Mucosa of descending colon (tissue), 3 donors: ENCODE measurements around the gene MBNL1. TPM values are rescaled to one million over a fixed set of nuclear protein-coding genes. Genes with fewer than 3 reads are reported as not detected.

Experiments used
- ATAC-seq: fragments of 200-7000 bp; cut with Tn5 transposase; one replicate; pipeline ENCODE4 v1.9.1; 2020; ENCODE audit warnings: mild to moderate bottlenecking, moderate library complexity
- DNase-seq, 3 donors: peaks; one replicate each; pipeline ENCODE4 v3.0.0-alpha.2; 2020
- H3K36me3 ChIP-seq: fragments of 200-600 bp; one replicate; pipeline ENCODE4 v1.8.0; 2021; ENCODE audit warnings: low read depth, mild to moderate bottlenecking
- H3K4me1 ChIP-seq: fragments of 200-600 bp; one replicate; pipeline ENCODE4 v1.8.0; 2021; ENCODE audit warnings: low read depth, mild to moderate bottlenecking
- H3K4me3 ChIP-seq: fragments of 200-600 bp; one replicate; pipeline ENCODE4 v1.8.0; 2021; ENCODE audit warnings: mild to moderate bottlenecking
- H3K9me3 ChIP-seq: fragments of 200-600 bp; one replicate; pipeline ENCODE4 v1.8.0; 2021; ENCODE audit warnings: mild to moderate bottlenecking
- CTCF ChIP-seq: fragments of 200-600 bp; IDR thresholded peaks from one replicate; pipeline ENCODE4 v1.8.0; 2022; ENCODE audit warnings: antibody characterized with exemption, mild to moderate bottlenecking
- intact Hi-C, 2 donors: fragments of 100-400 bp; cut with DNase I in 1 of 2; cut with micrococcal nuclease in 1 of 2; formaldehyde crosslinking; loops; one replicate each; pipeline versions ENCODE4 v1.11.0 to v1.11.1; 2022; cut with DNase I, micrococcal nuclease
- total RNA-seq, 3 donors: library from RNA; stranded (reverse); fragmentation: NEBNext Ultra II Directional in 2 of 3; extraction: Animal tissue kit (Norgen Biotek cat#: 25700) in 2 of 3; gene quantifications; one replicate each; pipeline versions ENCODE4 v1.2.1 to v1.2.4, GENCODE V29; 2021 to 2023
- donor health status: DM: no; HTN: no; CAD: no; lungs with moderate emphysema.
- donor health status: DM: no; HTN: no; CAD: no.
- donor health status: DM: no; HTN: yes; CAD: no.

The MBNL1 gene
- total RNA-seq, 3 donors from 2014 or later, result 184 to 381 (median 215) TPM

GRCh38 chr3:152345233-152345632 lies 76.5 kb downstream of the MBNL1 start:
- H3K4me1 ChIP-seq, result peaks cover 3% of the 10 kb centered on the region
- no peak for ATAC-seq
- no peaks in the 10 kb centered on the region for H3K9me3 ChIP-seq

GRCh38 chr3:152346058-152346457 lies 77.3 kb downstream of the MBNL1 start:
- Histone ChIP-seq H3K36me3 (no peaks in the 10 kb centered on the region), H3K4me1 (peaks cover 3% of the 10 kb centered on the region), H3K4me3 (no peak overlapping the region), H3K9me3 (no peaks in the 10 kb centered on the region)
- intact Hi-C loops, result no loop called here
- no peak for TF ChIP-seq CTCF
- DNase-seq (no peak), ATAC-seq (no peak)

More at GRCh38 chr3:152345233-152345632, 76.5 kb downstream of the MBNL1 start:
- intact Hi-C loops, result no loop called here
- Histone ChIP-seq H3K36me3 (no peaks in the 10 kb centered on the region), H3K4me3 (no peak overlapping the region)
- no peak for DNase-seq
- no peak for TF ChIP-seq CTCF

- no peaks in the 10 kb centered on the region for H3K36me3 ChIP-seq
- H3K4me1 ChIP-seq, result peaks cover 3% of the 10 kb centered on the region
- intact Hi-C loops, result no loop called here
- H3K9me3 ChIP-seq, result no peaks in the 10 kb centered on the region
- DNase-seq (no peak), ATAC-seq (no peak)
- H3K4me3 ChIP-seq, result no peak overlapping the region
- TF ChIP-seq CTCF, result no peak
Observed at GRCh38 chr3:152346740-152347139, 78.0 kb downstream of the MBNL1 start.

- no peak overlapping the region for H3K4me3 ChIP-seq
- intact Hi-C loops, result no loop called here
- no peak for ATAC-seq
- no peaks in the 10 kb centered on the region for H3K36me3 ChIP-seq
- TF ChIP-seq CTCF, result no peak
- H3K9me3 ChIP-seq, result no peaks in the 10 kb centered on the region
- peaks cover 3% of the 10 kb centered on the region for H3K4me1 ChIP-seq
- no peak for DNase-seq
Observed at GRCh38 chr3:152348436-152349177, 79.9 kb downstream of the MBNL1 start.

GRCh38 chr3:152349392-152349791 lies 80.7 kb downstream of the MBNL1 start:
- Histone ChIP-seq H3K4me3 (no peak overlapping the region), H3K9me3 (no peaks in the 10 kb centered on the region), H3K4me1 (peaks cover 3% of the 10 kb centered on the region), H3K36me3 (no peaks in the 10 kb centered on the region)
- intact Hi-C loops, result no loop called here
- ATAC-seq (no peak), DNase-seq (no peak)
- no peak for TF ChIP-seq CTCF
